ENCODE data around the gene LRRC61. TPM values are rescaled to one million over a fixed set of nuclear protein-coding genes. Genes with fewer than 3 reads are reported as not detected.

The LRRC61 gene
- total and polyA plus RNA-seq, 3 donors from 2014 or later: 16.7 to 35.4 (median 18.4) TPM

GRCh38 chr7:150340024-150340749, 17.0 kb downstream of the LRRC61 start:
- intact Hi-C loops (cut with DNase I; ENCODE audit: low total_unique reads): no loop called here
- H3K4me1 ChIP-seq: peaks cover 26% of the 10 kb centered on the region
- H3K27ac ChIP-seq: peak overlapping the region; percentile 68 to 74
- no peak for TF ChIP-seq CTCF (IDR thresholded peaks at IDR 0.05)
- TF ChIP-seq POLR2A (IDR thresholded peaks at IDR 0.05): no peak
- peak; percentile 76 for DNase-seq
- 5 to 16% methylated on average over 13 to 33 of the region's 39 CpGs for WGBS, 2 donors
- no peaks in the 10 kb centered on the region for H3K9me3 ChIP-seq
- H3K36me3 ChIP-seq (ENCODE audit: low read depth, missing control alignments): no peaks in the 10 kb centered on the region
- no peaks in the 10 kb centered on the region for H3K27me3 ChIP-seq
- peak overlapping the region; percentile 52 to 68 for H3K4me3 ChIP-seq

DNA sequence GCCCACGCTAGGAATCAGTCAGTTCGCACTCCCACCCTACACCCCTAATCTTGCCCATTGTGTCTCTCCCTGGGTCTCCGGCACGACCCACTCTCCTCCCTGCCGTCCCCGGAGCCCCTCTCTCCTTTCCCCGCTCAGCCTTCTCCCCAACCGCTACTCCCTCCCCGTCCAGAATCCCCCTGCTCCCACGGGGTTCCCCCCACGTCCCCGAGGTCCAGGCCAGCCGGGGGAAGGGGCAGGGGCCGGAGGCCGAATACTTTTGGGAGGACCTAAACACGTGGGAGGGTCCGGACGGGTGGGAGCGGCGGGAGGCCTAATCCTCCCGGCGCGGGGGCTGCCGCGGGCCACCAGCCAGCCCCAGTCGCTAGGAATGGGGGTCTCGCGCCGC, 17.7 kb downstream of the LRRC61 start:
- H3K4me1 ChIP-seq: peaks cover 21% of the 10 kb centered on the region
- intact Hi-C loops (cut with DNase I; ENCODE audit: low total_unique reads): no loop called here
- H3K9me3 ChIP-seq: no peaks in the 10 kb centered on the region
- H3K27ac ChIP-seq: peak overlapping the region; percentile 68 to 74
- no peaks in the 10 kb centered on the region for H3K27me3 ChIP-seq
- no peak for TF ChIP-seq CTCF (IDR thresholded peaks at IDR 0.05)
- no peak for TF ChIP-seq POLR2A (IDR thresholded peaks at IDR 0.05)
- peak overlapping the region; percentile 52 to 68 for H3K4me3 ChIP-seq
- WGBS, 2 donors: 2 to 4% methylated on average over 29 of the region's 29 CpGs
- no peak for DNase-seq
- no peaks in the 10 kb centered on the region for H3K36me3 ChIP-seq (ENCODE audit: low read depth, missing control alignments)

DNA sequence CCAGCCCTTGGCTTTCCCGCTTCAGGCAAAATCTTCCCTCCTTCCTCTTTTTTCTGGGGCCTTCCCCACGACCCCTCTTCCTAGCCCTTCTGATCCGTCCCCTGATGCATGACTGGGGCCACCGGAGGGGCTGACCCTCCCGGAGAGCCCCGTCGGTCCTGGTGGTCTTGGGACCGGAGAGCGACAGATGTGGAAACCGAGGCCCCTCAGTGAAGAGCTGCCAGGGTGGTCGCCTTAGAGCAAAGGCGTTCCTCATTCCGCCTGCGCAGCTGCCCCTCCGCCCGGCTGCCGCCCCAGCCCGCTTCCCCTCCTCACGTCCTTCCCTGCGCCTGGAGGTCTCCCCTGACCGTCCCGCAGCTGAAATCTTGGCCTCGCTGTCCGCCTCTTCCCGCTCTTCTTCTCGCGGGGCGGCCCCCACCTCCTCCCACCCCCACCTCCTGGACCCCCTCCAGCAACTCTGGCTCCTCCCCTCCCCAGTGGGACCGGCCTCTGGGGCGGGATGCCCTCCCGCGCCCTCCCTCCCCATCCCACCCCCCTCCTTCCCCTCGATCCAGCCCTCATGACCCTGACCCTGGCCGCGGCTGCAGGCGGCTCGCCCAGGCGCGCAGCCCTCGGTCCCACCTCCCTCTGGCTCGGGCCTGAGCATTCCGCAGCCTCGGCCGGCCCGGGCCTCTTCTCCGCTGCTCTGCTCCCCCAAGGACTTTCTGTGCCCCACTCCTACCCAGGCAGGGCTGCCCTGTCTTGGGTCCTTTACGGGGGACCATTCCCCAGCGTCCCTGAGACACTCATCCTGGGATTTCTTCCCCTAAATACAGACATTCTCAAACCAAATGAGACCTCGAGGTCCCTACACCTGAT, 18.3 kb downstream of the LRRC61 start, which contains the start of gene RARRES2:
RARRES2 (minus strand) TSS at position 367 of the 858 bp plus-strand sequence. CDS start 1,020 bp downstream, outside the sequence.
- peak; percentile 62 for DNase-seq
- H3K9me3 ChIP-seq: no peaks in the 10 kb centered on the region
- H3K4me3 ChIP-seq: peak within 1 kb of the TSS; percentile 52 to 68
- TF ChIP-seq POLR2A (IDR thresholded peaks at IDR 0.05): no peak
- no peak for TF ChIP-seq CTCF (IDR thresholded peaks at IDR 0.05)
- intact Hi-C loops (cut with DNase I; ENCODE audit: low total_unique reads): no loop called here
- no peaks in the 10 kb centered on the region for H3K36me3 ChIP-seq (ENCODE audit: low read depth, missing control alignments)
- no peaks in the 10 kb centered on the region for H3K27me3 ChIP-seq
- H3K27ac ChIP-seq: peak within 1 kb of the TSS; percentile 68 to 74
- 2% methylated on average over 28 to 43 of the region's 49 CpGs for WGBS, 2 donors
- peaks cover 21% of the 10 kb centered on the region for H3K4me1 ChIP-seq

DNA sequence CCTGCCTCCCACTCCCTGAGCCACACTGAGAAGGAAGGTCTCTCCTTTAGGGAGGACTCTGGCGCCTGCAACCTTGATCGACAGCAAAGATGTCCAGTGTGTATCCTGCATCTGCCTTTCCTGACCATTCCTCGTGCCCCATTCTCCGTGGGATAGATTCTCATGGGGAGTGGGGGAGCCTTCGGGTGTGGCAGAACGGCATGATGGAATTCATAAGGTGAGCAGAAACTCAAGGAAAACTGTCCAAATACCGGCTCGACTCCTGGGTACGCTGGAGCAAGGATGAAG, 18.9 kb downstream of the LRRC61 start:
- Histone ChIP-seq H3K4me3 (peak overlapping the region in 1 of 2 donors; percentile 68), H3K27me3 (no peaks in the 10 kb centered on the region), H3K27ac (peak overlapping the region in 1 of 2 donors; percentile 50), H3K4me1 (peaks cover 21% of the 10 kb centered on the region), H3K9me3 (no peaks in the 10 kb centered on the region), H3K36me3 (ENCODE audit: low read depth, missing control alignments) (no peaks in the 10 kb centered on the region)
- 53 to 72% methylated on average over 9 of the region's 9 CpGs for WGBS, 2 donors
- no peak for TF ChIP-seq POLR2A (IDR thresholded peaks at IDR 0.05)
- no peak for TF ChIP-seq CTCF (IDR thresholded peaks at IDR 0.05)
- intact Hi-C loops (cut with DNase I; ENCODE audit: low total_unique reads): no loop called here
- DNase-seq: no peak
